Measurements from ENCODE around the gene ADAMTSL2.

Gene ADAMTSL2

DNA sequence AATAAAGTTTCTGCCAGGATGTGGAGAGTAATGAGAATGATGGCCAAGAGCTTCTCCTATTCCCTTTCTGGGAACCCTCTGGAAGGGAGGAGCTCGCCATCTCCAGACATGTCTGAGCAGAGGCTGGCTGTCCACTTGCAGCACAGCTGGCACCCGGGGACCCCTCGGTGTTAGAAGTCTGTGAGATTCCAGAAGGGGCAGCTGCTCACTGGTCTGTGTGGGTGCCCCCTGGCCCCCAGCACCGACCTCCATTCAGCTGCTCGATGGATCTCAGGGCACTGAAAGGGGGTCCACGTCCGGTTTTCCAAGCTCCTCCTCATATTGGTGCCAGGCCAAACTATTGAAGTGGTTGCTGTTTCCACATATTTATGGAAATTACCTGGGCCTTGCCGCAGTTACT is 78.3 kb downstream of the ADAMTSL2 start:
- no peak for TF ChIP-seq CTCF (conservative IDR thresholded peaks at IDR 0.05; ENCODE audit: low read depth, low read length)
- no peak overlapping the region for H3K4me3 ChIP-seq (ENCODE audit: low read depth, low read length)
- no peak for DNase-seq (ENCODE audit: low read depth)

- TF ChIP-seq CTCF (conservative IDR thresholded peaks at IDR 0.05; ENCODE audit: low read depth, low read length): no peak
- DNase-seq (ENCODE audit: low read depth): no peak
- H3K4me3 ChIP-seq (ENCODE audit: low read depth, low read length): no peak overlapping the region
Measured at GRCh38 chr9:133613432-133613831, 78.9 kb downstream of the ADAMTSL2 start.

DNA sequence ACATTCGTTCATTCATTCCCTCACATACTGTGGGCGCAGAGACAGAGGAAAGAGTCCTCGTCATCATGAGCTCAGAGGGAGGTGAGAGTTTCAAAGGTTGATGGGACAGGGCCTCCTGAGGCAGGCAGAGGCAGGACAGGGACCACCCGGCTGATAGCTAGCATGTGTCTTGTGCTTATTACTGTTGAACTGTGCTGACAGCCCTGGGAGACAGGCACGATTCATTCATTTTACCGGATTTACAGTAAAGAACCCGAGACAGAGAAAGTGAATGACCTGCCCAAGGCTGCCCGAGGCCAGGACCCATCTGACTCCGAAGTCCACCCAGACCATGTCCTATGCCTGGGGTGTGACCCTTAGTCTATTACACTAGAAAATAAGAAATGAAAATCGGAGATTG is 79.6 kb downstream of the ADAMTSL2 start:
- DNase-seq (ENCODE audit: low read depth): no peak
- no peak for TF ChIP-seq CTCF (conservative IDR thresholded peaks at IDR 0.05; ENCODE audit: low read depth, low read length)

GRCh38 chr9:133614678-133615077 is 80.2 kb downstream of the ADAMTSL2 start:
- DNase-seq (ENCODE audit: low read depth): no peak
- TF ChIP-seq CTCF (conservative IDR thresholded peaks at IDR 0.05; ENCODE audit: low read depth, low read length): no peak
- H3K4me3 ChIP-seq (ENCODE audit: low read depth, low read length): no peak overlapping the region

More for the DNA sequence above, 79.6 kb downstream of the ADAMTSL2 start:
- no peak overlapping the region for H3K4me3 ChIP-seq (ENCODE audit: low read depth, low read length)

DNA sequence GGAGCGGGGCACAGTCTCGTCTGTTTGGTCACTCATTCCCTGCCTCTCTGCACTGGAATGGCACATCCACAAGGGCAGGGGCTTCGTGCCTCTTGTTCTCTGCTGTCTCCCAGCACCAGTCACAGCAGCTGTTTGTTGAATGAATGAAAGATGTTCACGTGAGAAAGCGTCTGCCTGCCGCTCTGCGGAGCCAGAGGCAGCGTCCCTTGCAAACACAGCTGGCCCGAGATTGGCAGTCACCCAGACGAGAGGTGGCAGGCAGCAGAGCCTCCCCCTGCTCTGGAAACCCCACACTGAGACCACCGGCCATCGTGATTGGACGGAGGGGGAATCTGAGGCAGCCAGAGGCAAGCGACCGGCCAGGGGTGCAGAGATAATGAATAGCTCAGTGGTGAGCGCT is 80.7 kb downstream of the ADAMTSL2 start:
- DNase-seq (ENCODE audit: low read depth): no peak
- TF ChIP-seq CTCF (conservative IDR thresholded peaks at IDR 0.05; ENCODE audit: low read depth, low read length): no peak
- H3K4me3 ChIP-seq (ENCODE audit: low read depth, low read length): no peak overlapping the region

GRCh38 chr9:133615606-133616188 is 81.2 kb downstream of the ADAMTSL2 start:
- DNase-seq (ENCODE audit: low read depth): no peak
- no peak for TF ChIP-seq CTCF (conservative IDR thresholded peaks at IDR 0.05; ENCODE audit: low read depth, low read length)
- H3K4me3 ChIP-seq (ENCODE audit: low read depth, low read length): no peak overlapping the region

DNA sequence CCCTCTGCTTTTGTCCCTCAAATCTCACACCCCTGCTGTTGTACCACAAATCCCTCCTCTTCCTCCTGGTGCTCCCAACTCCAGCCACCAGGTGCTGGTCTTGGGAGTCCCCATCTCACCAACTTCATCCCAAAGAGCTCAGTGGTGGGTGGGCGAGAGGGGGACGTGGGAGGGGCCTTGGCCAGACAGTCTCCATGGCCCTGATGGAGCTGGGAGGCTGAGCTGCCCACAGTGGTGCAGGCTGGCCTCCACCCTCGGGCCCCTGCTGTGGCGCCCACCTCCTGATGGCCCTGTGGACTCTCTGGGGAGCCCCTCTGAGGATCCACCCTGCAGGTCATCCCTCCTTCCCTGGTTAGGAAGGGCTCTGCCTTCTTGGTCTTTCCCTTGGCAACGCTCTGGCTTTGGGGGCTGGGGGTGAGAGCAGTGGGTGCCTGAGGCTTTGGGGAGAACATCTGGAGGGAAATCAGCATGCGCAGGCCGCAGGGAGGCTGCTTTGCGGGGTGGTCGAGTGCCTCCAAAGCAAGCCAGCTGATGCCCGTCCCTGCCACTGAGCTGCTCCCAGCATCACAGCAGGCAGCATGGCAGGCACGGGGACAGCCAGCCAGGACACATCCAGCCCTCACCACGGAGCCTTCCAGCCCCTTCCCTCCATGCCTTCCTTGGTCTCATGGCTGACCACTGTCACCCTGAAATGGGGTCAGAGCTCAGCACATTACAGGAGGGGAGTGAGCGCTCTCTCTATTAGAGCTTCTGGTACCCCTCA is 82.3 kb downstream of the ADAMTSL2 start:
- no peak for DNase-seq (ENCODE audit: low read depth)
- no peak for TF ChIP-seq CTCF (conservative IDR thresholded peaks at IDR 0.05; ENCODE audit: low read depth, low read length)
- no peak overlapping the region for H3K4me3 ChIP-seq (ENCODE audit: low read depth, low read length)

Measured in choroid plexus epithelial cell (primary cell).